ENCODE results near the gene FRMD3. TPM values are rescaled to one million over a fixed set of nuclear protein-coding genes. Genes with fewer than 3 reads are reported as not detected.

Gene FRMD3
- total RNA-seq, 1 donor from 2014 or later, result 97.7 TPM

- DNase-seq (no peak), ATAC-seq (no peak)
- intact Hi-C loops (cut with micrococcal nuclease), result no loop called here
Measured at GRCh38 chr9:83419961-83420360, 118.2 kb downstream of the FRMD3 start.

DNA sequence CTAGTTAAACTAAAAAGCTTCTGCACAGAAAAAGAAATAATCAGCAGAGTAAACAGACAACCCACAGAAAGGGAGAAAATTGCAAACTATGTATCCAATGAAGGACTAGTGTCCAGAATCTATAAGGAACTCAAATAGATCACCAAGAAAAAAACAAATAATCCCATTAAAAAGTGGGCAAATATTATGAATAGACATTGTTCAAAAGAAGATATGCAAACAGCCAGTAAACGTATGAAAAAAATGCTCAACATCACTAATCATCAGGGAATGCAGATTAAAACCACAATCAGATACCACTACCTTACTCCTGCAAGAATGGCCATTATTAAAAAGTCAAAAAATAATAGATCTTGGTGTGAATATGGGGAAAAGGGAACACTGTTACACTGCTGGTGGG lies 119.9 kb downstream of the FRMD3 start:
- ATAC-seq, result no peak
- intact Hi-C loops (cut with micrococcal nuclease), result no loop called here
- DNase-seq, result no peak

DNA sequence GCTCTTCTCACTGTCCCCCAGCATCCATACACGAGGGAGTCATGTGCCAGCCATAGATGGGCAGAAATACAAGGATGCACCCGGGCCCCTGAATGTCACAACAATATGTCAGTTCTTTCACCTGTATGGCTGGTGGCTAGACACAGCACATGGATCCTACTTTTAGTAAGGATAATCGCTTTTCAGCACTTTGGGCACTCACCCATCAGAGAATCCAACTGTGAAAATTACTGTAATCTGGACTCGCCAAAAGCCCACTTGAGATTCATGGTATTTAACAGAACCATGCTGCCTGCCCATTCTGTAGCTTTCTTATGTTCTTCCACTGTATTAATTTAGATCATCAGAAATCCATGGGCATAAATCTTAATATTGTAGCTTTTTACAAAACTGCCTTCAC lies 124.8 kb downstream of the FRMD3 start:
- ATAC-seq (no peak), DNase-seq (no peak)
- intact Hi-C loops (cut with micrococcal nuclease), result no loop called here

DNA sequence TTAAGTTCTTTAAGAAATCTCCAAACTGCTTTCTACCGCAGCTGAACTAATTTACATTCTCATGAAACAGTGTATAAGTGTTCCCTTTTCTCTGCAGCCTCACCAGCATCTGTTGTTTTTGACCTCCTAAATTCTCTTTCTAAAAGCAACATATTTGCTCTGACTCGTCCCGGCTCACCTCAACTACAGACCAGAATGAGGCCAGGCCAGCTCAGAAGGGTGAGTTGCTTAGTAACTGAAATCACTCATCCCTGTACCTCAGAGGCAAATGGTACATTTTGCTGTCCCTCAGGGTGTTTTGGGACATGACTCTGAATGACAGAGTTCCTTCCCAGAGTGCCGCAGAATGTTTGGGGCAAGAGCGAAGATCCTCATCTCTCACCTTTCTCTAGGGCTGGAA lies 127.5 kb downstream of the FRMD3 start:
- intact Hi-C loops (cut with micrococcal nuclease), result no loop called here
- no peak for DNase-seq
- ATAC-seq, result no peak

- ATAC-seq, result no peak
- DNase-seq, result no peak
- intact Hi-C loops (cut with micrococcal nuclease), result no loop called here
Measured at GRCh38 chr9:83406921-83407320, 131.3 kb downstream of the FRMD3 start.

- DNase-seq (no peak), ATAC-seq (peak; percentile 53)
- intact Hi-C loops (cut with micrococcal nuclease), result no loop called here
Measured at GRCh38 chr9:83405759-83406158, 132.4 kb downstream of the FRMD3 start.

DNA sequence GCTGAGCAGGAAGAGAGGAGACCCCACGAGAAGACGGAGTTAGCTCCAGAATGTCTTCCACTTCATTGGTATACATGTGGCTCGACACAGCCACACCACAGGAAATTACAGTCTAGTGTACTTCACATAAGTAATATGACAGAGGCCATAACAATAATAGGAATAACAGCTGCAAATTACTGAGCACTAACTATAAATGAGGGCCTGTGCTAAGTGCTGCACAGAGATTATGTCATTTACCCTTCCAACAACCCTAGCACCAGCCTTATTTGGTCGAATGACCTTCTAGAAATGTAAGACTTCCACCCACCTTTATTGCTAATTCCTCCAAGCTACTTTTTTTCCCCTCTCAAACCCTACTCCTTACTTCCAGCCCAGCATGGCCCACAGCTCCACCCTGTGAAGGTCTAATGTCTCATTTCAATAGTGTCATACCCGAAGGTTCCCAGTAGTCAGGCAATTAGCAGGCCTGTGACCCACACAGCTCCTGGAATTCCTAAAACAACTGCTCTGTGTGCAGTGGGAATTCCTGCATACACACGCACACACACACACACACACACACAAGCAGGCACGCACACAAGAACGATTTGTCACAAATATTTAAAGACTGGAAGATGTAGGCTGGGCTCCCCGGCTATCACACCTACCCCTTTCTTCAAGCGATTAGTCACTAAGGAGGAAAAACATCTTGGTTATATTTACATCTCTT lies 134.5 kb downstream of the FRMD3 start:
- intact Hi-C loops (cut with micrococcal nuclease), result no loop called here
- no peak for DNase-seq
- ATAC-seq, result peak; percentile 26

GRCh38 chr9:83401328-83401900 lies 136.8 kb downstream of the FRMD3 start:
- intact Hi-C loops (cut with micrococcal nuclease), result no loop called here
- ATAC-seq (no peak), DNase-seq (no peak)

- no peak for DNase-seq
- ATAC-seq, result no peak
- intact Hi-C loops (cut with micrococcal nuclease), result no loop called here
Measured at GRCh38 chr9:83396813-83397212, 141.4 kb downstream of the FRMD3 start.

DNA sequence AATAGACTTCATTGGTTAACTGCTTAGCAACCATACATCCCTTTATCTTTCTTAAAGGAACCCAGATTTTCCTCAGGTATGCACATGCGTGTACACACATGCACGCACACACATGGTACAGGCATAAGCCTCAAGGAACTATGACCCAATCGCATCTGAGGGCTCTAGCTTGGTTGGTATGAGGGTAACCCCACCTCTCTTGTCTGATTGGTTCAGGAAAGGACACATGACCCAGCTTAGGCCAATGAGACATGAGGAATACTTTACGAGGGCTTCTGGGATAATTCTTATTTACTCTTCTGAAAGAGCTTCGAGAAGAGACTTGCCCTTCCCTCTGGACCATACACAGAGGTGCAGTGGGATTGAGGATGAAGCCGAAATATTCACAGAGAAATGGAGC lies 141.9 kb downstream of the FRMD3 start:
- DNase-seq (no peak), ATAC-seq (no peak)
- intact Hi-C loops (cut with micrococcal nuclease), result no loop called here

GRCh38 chr9:83392228-83392627 lies 146.0 kb downstream of the FRMD3 start:
- no peak for DNase-seq
- ATAC-seq, result no peak
- intact Hi-C loops (cut with micrococcal nuclease), result no loop called here

DNA sequence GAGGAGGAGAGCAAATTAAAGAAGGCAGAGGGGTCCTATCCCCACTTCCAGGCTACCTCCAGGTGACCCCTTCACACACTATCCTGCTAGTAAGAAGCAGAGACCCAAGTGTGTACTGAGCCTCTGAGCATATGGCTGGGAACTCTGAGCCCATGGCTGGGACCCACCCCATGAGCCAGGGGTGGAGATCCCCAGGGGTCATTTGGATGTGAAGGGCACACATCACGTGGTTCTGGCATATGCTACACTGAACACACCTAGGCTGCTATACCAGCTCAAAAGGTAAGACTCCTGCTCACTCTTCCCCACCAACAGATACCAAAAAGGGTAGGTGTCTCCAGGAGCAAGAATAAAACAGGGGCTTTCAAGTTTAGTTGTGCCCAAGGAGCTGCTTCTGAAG lies 149.9 kb downstream of the FRMD3 start:
- DNase-seq, result no peak
- no peak for ATAC-seq
- intact Hi-C loops (cut with micrococcal nuclease), result no loop called here

DNA sequence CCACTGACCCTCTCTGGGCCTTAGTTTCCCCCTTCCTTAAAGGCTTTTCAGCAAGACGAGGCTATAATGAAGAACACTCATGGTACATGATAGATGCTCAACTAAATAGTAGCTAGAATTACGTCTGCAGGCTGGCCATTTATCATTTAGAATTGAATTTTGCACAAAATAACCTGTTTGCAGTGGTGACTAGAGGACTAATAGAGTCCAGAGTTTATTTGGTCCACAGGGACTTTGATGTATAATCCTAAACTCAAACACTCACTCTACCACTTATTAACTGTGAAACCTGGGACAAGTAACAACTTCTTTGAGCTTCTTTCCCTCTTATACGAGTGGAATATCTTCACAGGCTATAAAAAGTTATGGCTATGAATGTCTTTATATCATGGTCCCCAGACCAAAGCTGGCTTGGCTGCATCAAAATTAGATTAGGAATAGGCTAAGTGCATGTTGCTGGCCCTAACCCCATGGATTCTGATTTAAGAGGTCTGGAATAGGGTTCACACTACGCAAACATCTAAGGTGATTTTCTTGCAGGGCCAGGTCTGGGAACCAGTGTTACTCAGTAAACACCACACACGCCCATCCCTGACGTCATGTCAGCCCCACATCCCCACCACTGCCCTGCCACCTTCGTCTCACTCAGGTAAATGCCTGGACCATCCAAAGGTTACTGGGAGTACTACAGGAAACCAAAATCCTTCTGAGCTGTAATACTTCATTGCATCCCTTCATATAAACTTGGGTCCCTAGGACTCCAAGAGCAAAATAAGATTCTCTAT lies 150.6 kb downstream of the FRMD3 start:
- intact Hi-C loops (cut with micrococcal nuclease), result no loop called here
- ATAC-seq (no peak), DNase-seq (no peak)

DNA sequence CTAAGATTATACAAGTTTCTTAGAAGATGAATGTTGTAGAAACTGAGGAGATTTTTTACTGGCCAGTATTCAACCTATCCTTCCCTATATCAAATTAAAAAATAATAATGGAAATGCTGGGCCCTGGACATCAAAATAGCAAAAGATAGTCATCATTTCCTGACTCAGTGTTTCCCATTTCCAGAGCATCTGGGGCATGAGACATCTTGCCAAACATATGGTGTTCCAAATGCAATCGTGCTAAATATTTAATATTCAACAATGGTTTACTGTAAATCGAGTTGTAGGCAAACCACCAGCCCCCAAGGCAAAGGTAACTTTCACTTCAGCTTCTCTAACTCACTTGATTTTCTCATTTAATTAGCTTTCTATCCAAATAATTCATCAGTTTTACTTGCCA lies 152.9 kb downstream of the FRMD3 start:
- intact Hi-C loops (cut with micrococcal nuclease), result no loop called here
- DNase-seq (no peak), ATAC-seq (no peak)

DNA sequence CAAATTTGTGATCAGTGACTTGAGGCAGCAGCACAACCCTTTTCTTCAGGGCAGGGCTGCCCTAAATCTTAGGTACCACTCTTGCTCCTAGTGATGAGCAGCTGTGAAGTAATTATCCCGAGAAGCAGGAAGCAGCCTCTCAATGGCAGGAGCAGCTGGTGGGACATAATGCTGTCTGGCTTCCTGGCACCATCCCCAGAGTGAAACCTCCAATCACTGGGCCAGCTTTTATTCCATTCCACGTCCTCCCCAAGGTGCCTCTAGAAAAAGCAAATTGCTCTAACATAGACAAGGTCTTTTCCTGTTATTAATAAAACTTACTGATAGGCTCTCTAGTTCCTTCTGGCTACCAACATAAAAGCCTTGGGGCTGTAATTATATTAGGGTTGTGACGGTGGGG lies 154.0 kb downstream of the FRMD3 start:
- intact Hi-C loops (cut with micrococcal nuclease), result no loop called here
- DNase-seq (no peak), ATAC-seq (no peak)

DNA sequence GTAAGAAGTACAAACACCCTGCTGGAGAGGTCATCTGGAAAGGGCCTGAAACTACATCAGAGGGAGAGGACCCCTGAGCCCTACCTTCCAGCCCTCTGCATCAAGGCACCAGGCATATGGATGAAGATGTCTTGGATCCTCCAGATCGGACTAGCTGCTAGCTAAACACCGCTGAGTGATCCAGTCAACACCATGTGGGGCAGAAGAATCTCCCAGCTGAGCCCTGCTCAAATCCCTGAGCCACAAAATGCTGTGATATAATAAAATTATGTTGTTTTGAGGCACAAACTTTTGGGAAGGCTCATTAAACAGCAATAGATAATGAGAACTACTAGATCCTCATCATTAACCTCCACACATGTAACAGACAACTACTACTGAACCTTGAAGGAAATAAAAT lies 155.2 kb downstream of the FRMD3 start:
- DNase-seq (no peak), ATAC-seq (no peak)
- intact Hi-C loops (cut with micrococcal nuclease), result no loop called here

DNA sequence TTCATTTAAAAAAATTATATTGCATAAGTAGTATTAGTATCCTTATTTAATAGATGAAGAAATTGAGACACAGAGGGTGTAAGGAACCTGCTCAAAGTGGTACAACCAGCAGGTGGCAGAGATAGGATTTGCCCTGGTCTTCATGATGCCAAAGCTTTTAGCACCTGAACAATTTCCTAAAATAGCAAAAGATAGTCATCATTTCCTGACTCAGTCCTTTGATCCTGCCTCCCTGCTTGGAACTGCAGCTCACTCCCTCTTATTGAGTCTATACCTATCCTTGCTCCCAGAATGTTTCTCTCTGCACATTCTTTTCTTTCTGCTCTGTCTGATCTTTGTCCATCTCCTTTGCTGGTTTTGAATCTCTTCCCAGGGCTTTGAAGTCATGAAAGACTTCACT lies 155.8 kb downstream of the FRMD3 start:
- DNase-seq (no peak), ATAC-seq (no peak)
- intact Hi-C loops (cut with micrococcal nuclease), result no loop called here

DNA sequence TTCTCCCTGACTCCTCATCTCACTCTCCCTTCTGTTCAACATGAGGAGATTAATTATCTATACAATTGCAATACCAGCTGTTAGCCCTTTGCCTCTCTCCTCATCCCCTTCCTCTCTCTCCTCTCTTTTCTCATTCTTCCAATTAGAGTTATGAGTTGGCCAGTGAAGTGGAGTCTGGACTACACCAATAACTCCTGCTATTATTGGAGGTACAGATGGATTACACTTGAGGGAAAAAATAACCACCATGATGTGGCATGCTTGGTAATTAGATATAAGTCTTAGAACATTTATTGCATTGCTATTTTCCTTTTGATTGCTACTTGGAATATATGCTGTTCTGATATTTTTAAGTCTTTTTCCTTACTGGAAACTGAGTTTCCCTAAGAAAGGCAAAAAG lies 159.2 kb downstream of the FRMD3 start:
- DNase-seq, result no peak
- no peak for ATAC-seq
- intact Hi-C loops (cut with micrococcal nuclease), result no loop called here

DNA sequence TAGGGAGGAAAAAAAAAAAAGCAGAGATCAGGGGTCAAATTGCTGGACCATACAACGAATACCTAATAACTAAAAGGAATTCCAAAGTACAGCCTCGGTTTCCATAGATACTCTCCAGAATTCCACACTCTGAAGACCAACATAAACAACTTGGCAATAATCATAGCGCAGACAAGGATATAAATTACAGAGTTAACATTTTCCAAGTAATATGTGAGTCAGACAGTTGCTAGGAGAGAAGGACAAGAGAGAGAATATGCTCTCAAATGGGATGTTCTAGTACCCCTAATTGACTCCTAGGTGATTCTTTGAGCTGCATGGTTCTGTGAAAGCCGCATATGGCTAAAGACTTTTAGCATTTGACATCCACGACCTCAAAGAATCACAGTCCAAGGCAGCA lies 165.2 kb downstream of the FRMD3 start:
- intact Hi-C loops (cut with micrococcal nuclease), result no loop called here
- no peak for ATAC-seq
- no peak for DNase-seq

- no peak for ATAC-seq
- intact Hi-C loops (cut with micrococcal nuclease), result no loop called here
- no peak for DNase-seq
Measured at GRCh38 chr9:83367326-83367725, 170.9 kb downstream of the FRMD3 start.
